HuH-7.5 (cell line): ENCODE data around the gene FCRL5.
"Not testable (repeated sequence)": the region's sequence is repeated elsewhere in the genome, so short reads cannot be mapped to it uniquely, and the experiment has no call there.

Source experiments
- DNase-seq: peaks from one replicate; pipeline ENCODE4 v3.0.0; 2011; ENCODE audit warnings: low spot score

The FCRL5 gene

DNA sequence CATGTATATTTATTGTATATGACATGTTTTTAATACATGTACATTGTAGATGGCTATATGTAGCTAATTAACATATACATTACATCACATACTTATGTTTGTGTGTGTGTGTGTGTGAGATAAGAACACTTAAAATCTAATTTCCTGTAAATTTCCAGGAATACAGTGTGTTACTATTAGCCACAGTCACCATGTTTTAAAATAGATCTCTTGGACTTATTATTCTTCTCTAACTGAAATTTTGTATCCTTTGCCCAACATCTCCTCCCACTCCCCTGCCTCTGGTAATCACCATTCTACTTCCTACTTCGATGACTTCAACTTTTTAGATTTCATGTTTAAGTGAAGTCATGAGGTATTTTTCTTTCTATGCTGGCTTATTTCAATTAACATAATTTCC lies 64.8 kb downstream of the FCRL5 start:
- no peak for DNase-seq

DNA sequence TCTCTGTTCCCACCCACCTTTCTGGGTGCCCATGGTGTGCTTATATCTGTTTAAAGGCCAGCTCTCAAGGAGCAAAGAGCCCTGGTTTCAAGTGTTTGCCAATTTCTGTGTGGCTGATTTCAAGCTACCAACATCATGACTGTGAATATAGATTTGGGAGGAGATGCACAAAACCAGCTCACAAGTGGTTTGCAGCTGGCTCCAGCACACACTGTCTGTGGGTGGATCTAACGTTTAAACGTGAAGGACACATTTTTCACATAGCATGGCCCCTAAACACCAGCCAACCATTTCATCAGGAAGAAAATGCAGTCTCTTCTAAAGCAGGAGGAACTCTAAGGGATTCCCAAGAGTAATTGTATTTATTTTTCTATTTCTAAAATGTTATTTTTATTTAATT lies 65.2 kb downstream of the FCRL5 start:
- DNase-seq: no peak

DNA sequence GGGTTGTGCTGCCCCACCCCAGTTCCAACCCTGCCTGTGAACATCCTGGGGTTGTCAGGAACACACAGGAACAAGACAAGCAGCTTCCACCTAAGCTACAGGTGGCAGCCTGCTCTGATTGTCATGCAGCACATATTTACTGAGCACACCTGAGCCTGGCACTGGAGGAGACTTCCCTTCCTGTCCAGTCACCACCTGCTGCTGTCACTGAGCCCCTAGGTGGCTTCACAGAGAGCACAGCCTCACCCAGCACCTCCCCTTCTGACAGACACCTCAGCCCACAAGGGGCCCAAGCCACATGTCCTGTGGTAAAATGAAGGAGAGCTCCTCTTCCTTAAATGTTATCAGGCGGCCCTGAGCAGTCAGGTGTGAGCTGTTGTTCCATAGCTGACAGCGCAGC lies 65.9 kb downstream of the FCRL5 start:
- DNase-seq: not testable (repeated sequence)

DNA sequence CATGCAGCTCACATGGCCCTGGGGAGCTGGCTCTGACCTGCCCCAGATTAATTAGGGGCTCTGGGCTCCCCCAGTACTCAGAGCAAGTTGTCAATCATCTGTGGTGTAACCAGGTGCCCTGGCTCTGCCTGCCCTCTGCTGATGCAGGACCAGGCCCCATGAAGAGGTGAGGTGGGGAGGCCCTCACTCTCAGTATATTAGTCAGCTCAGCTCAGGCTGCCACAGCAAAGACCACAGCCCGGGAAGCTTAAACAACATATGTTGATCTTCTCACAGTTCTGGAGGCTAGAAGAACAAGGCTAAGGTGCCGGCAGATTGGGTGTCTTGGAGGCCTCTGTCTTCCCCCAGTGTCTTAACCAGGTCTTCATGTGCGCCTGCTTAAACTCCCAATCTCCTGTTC lies 66.5 kb downstream of the FCRL5 start:
- DNase-seq: no peak

DNA sequence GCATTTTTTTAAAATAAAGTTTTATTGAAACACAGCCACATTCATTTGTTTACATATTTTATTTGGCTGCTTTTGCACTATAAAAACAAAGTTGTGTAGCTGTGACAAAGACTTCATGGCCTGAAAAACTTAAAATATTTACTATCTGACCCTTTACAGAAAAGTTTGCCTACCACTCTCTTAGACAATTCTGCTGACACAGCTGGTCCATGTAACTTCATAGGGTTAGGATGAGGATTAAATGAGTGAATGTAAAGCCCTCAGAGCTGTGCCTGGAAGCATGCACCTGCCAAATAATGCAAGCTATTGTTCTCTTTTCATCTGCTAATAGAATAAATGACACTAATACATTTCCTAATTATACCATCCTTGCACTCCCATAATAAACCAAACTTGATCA lies 67.7 kb downstream of the FCRL5 start:
- no peak for DNase-seq

DNA sequence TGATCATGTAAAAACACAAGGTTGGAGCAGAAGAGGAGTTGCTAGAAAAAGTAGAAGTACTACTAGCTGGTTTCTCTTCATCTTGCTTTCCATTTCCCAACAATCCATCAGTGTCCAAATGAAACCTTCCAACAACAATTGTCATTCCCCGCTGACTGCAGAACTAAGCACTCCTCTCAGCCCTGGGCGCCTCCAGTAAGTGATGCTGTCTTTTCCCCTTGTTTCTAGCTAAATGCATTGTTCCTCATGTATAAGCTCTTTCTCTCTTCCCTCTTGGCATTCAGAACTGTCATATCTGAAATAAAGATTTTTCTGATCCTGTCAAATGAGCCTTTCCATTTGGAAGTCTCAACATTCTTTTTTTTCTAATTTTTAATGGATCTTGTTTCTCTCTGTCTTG lies 68.7 kb downstream of the FCRL5 start:
- no peak for DNase-seq

DNA sequence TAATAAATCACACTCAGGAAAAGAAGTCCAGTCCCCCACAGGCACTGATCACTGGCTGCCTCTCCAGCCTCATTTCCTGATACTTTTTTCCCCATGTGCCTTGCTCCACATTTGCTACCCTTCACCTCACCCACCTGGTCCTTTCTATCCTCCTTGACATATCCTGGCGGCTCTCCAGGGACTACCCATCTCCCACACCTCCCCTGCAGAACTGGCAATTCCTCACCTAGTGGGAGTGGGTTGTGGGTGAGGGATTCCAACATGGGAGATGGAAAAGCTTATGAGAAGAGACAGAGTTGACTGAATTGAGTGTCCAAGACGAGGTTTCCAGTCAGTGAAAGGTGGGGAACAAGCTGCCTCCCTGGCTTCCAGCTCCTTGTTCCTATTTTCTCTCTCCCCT lies 69.6 kb downstream of the FCRL5 start:
- DNase-seq: no peak

DNA sequence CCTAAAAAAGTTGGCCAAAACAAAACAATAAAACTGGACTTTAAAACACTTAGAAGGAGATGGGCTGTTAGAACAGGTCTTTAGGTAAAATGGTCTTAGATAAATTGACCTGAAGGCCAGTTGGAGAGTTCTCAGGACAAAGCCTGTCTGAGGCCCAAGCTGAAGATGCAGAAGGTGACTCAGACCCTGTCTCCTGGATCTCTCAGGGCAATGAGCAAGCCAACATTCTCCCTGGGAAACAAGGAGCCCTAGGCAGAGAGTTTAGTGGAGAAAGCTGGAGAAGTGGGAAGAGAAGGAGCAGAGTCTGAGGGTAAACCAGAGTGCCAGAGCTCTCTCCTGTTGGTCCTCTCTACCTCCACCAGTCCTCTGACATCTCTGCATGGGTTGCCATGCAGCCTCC lies 70.1 kb downstream of the FCRL5 start:
- DNase-seq: no peak

DNA sequence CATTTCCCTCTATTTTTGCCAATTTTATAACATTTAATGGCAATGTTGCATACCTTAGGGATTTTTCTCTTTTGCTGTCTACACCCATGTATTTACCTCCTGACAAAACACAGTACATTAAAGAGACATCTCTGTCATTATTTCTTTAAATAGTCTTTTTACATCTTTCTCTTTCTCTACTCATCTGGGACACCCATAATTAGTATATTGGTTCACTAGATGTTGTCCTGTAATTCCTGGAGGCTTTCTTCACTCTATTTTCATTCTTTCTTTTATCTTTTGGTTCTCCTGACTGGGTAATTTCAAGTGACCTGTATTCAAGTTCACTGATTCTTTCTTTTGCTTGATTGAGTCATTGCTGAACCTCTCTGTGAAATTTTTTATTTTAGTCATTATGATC lies 74.3 kb downstream of the FCRL5 start:
- no peak for DNase-seq

DNA sequence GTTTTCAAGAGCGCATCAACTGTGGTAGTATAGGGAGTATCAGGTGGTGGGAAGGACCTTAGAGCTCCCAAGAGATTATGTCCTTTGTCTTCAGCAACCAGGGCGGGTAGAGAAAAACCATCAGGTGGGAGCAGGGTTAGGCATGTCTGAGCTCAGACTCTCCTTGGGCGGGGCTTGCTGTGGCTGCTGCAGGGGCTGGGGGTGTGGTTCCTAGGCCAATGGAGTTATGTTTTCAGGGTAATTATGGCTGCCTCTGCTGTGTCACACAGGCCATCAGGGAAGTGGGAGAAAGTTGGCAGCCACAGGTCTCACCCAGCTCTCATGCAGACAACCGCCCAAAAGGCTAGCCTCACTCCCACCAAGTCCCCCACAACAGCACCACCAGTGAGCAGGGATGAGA lies 74.9 kb downstream of the FCRL5 start:
- DNase-seq: no peak

DNA sequence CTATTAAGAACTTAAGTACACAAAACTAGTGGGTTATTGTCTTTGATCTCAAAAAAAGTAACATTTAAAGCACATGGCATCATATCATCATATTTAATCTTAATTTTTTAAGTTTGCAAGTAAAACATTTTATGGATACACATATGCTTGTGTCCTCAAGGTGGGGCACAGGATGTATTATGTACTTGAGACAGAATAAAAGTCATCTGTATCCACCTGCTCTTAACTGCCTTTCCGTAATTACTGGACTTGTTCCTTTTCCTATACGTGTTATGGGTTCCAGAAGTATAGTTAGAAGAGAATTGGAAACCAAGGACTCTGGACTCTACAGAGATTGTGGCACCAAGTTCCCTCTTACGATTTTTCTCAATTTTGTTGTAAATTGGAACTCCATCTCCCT lies 79.4 kb downstream of the FCRL5 start:
- no peak for DNase-seq

DNA sequence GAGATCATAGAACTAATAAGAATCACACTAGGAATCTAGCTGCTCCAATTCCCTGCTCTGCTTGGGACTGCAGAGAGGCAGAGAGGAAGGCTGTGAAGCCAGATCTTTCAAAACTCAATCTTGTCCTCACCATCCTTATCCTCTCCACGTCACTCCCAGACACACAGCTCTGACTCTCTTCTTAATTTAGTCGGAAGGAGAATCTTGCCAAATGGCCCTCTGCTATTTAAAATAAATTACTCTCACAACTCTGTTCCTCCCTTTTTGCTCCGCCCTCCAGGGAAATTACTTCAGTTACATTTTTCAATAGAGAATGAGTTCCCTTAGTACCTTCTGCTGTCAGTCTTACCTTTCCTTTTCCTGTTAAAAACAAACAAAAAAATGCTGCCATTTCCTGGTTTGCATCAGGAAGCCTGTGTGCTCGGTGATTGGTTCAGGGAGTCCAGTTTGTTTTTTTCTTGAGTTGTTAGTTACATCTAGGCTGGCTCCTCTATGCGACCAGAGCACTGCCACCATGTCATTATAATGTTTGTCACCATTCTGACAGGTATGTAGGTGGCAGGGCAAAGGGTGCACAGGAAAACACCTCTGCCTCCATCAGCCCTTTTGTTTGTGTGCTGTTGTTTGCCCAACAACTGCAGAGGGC lies 80.1 kb downstream of the FCRL5 start:
- no peak for DNase-seq

DNA sequence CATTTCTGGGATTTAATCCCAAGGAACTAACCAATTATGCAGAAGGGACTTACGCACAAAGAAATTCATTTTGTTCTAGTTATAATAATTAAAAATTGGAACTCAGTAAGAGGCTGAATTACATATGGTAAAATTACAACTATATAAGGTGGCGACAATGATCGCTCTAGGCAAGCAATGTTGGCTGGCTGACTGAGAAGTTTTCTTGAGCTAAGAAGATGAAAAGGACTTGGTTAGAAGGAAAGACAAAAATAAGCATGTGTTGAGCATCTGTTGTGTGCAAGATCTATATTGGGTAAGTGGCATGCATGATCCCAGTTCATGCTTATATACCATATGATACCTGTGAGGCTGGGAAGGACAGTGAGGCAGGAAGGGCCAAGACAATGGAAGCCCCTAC lies 80.8 kb downstream of the FCRL5 start:
- no peak for DNase-seq

DNA sequence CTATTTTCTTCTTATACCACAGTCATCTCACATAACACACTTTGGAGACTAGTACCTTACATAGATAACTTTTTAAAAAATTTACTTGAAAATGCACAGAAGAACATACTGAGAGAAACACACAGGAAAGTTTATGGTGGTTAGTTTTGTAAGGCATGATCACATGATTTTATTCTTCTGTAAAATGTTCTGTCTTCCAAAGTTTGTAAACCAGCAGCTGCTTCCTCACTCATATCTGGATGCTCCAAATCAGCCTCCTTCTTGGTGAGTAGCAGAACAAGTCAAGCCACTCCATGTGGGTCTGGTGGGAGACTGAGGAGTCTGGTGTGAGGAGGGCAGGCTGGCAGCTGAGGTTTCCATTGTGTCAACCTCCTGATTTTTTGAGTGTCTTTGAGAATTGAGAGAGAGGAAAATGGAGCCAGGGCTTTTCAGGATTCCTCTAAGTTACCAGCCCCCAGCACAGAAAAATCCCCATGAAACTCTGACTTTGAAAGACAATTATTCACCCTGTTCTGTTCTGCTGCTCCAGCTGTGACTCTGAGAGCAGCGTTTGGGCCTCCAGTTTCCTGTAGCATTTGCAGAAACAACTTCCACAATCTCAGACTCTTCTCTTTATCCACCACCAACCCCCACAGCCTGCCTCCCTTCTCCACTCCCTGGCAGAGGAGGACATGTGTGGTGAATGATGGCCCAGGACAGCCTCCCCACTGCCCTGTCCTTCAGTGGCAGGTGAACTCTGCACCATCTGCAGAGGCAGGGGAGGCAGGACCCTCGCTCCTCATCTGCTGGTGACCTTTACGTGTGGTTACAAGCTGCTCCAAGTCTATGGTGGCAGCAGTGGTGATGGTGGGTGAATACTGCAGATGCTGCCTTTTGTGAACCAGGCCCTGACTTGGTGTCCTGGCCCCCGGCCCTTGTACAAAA lies 82.3 kb downstream of the FCRL5 start:
- no peak for DNase-seq

DNA sequence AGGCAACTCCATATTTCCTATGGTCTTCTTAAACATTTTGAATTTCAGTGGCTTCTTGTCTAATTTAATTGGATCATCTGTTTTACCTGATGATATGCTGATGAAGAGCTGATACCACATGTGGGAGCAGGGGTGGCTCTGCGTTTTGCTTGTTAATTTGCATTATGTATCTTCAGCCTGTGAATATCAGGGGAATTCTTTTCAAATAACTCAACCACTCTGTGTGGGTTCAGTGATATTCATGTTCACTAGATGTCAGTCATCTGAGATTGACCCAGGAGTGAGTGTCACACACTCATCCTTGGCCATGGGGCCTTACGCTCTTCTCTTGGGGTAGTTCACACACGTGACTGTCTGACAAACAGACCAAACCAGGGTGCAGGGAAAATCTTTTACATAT lies 83.0 kb downstream of the FCRL5 start:
- no peak for DNase-seq

DNA sequence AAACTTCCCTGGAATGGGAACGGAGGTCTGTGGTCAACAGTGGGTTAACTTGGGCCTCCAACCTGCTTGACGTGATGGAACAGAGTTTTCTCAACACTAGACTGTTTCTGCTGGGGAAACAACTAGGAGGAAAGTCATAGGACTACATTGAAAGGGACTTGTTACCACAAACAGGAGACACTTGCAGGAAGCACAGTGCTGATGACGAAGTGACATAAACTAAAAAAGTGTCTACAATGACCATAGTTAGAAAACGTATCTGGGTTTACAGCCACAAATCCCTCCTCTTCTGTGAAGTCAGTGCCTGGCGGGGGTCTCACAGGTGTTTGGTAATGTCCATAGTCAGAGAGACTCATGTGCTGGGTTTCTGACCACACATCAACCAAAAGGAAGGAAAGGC lies 86.3 kb downstream of the FCRL5 start:
- no peak for DNase-seq
